HL-60 (cell line): ENCODE results near the gene INAVA.

ENCODE experiments used
- CTCF ChIP-seq: IDR thresholded peaks from one replicate; pipeline ENCODE4 v1.5.1; 2011; ENCODE audit warnings: low read length, control low read depth, inconsistent platforms; ENCODE audit not compliant: insufficient read depth
- POLR2AphosphoS5 ChIP-seq: IDR thresholded peaks from 2 replicates; pipeline ENCODE4 v1.6.1; 2012; ENCODE audit warnings: low read depth
- REST ChIP-seq: IDR thresholded peaks from 2 replicates; pipeline ENCODE4 v1.6.1; 2012; ENCODE audit warnings: low read depth; ENCODE audit not compliant: insufficient replicate concordance

- TF ChIP-seq POLR2AphosphoS5 (no peak), CTCF (peak; percentile 77), REST (no peak)
Observed at GRCh38 chr1:200890818-200891773, 3.6 kb upstream of the INAVA start.
